HepG2 (cell line): ENCODE measurements around the gene MORF4L1. TPM values are rescaled to one million over a fixed set of nuclear protein-coding genes. Genes with fewer than 3 reads are reported as not detected.

Experiments used
- MAZ ChIP-seq, 2 experiments: sonication (generic) in 1 of 2; formaldehyde crosslinking in 1 of 2; IDR thresholded peaks; 2 replicates each; pipeline versions ENCODE4 v1.5.0 to v1.6.1; 2012 to 2020; ENCODE audit warnings: low read depth in 2 of 2, mild to moderate bottlenecking in 2 of 2, borderline replicate concordance in 1 of 2, improper control_type of control experiment in 1 of 2, low read length in 1 of 2, missing genetic modification reagents in 1 of 2, moderate library complexity in 1 of 2
- NFKB2 ChIP-seq: sonication (generic); formaldehyde crosslinking; IDR thresholded peaks from 2 replicates; pipeline ENCODE4 v1.4.0; 2020; ENCODE audit warnings: missing genetic modification reagents, borderline replicate concordance
- ONECUT2 ChIP-seq: sonication (generic); formaldehyde crosslinking; IDR thresholded peaks from 2 replicates; pipeline ENCODE4 v1.4.0; 2020; ENCODE audit warnings: missing genetic modification reagents
- SNAI1 ChIP-seq: sonication (generic); formaldehyde crosslinking; IDR thresholded peaks from 2 replicates; pipeline ENCODE4 v1.5.0; 2020; ENCODE audit warnings: mild to moderate bottlenecking, missing genetic modification reagents, borderline replicate concordance
- SPEN ChIP-seq: sonication (generic); formaldehyde crosslinking; IDR thresholded peaks from 2 replicates; pipeline ENCODE4 v1.5.1; 2020; ENCODE audit warnings: low read depth, mild to moderate bottlenecking, missing genetic modification reagents
- TSC22D2 ChIP-seq: sonication (generic); formaldehyde crosslinking; IDR thresholded peaks from 2 replicates; pipeline ENCODE4 v1.5.1; 2020; ENCODE audit warnings: missing genetic modification reagents, mild to moderate bottlenecking, borderline replicate concordance
- YEATS4 ChIP-seq: sonication (generic); formaldehyde crosslinking; IDR thresholded peaks from 2 replicates; pipeline ENCODE4 v1.4.0; 2020; ENCODE audit warnings: missing genetic modification reagents, borderline replicate concordance
- YY1 ChIP-seq: IDR thresholded peaks from 2 replicates; pipeline ENCODE4 v1.6.1; 2011; ENCODE audit warnings: low read length, low read depth, moderate library complexity, mild to moderate bottlenecking; ENCODE audit not compliant: insufficient read depth, insufficient replicate concordance
- ZNF143 ChIP-seq: sonication (generic); formaldehyde crosslinking; IDR thresholded peaks from 2 replicates; pipeline ENCODE4 v1.4.0; 2020; ENCODE audit warnings: missing genetic modification reagents
- ZNF558 ChIP-seq: sonication (generic); formaldehyde crosslinking; IDR thresholded peaks from 2 replicates; pipeline ENCODE4 v1.9.0; 2022; ENCODE audit warnings: mild to moderate bottlenecking, missing genetic modification reagents, borderline replicate concordance
- polyA plus RNA-seq, 8 experiments: library from polyadenylated mRNA; depleted of rRNA in 3 of 8; stranded (reverse) in 7 of 8; unstranded in 1 of 8; fragments of >200 nt; fragmentation: Illumina TruSeq in 4 of 8; extraction: Trizol in 4 of 8; gene quantifications; 2 replicates each; pipeline versions ENCODE4 v1.2.1 to v1.2.3, GENCODE V29; 2011 to 2016; ENCODE audit warnings: low read depth in 4 of 8, missing spikeins in 1 of 8, mixed read lengths in 1 of 8; ENCODE audit not compliant: insufficient read depth in 1 of 8
- total RNA-seq, 5 experiments: library from RNA; depleted of rRNA; stranded (reverse); fragments of >200 nt; fragmentation: Illumina TruSeq; extraction: Trizol; gene quantifications; 2 replicates each; pipeline ENCODE4 v1.2.3, GENCODE V29; 2016; ENCODE audit warnings: low read depth in 1 of 5
- TF ChIP-seq, protein P1 (sequence below): sonication (generic); formaldehyde crosslinking; IDR thresholded peaks from 2 replicates; pipeline ENCODE4 v1.4.0; 2020; ENCODE audit warnings: missing genetic modification reagents
- TF ChIP-seq, protein P2 (sequence below): sonication (generic); formaldehyde crosslinking; IDR thresholded peaks from 2 replicates; pipeline ENCODE4 v1.5.0; 2020; ENCODE audit warnings: mild to moderate bottlenecking, missing genetic modification reagents, borderline replicate concordance
- TF ChIP-seq, protein P3 (sequence below): sonication (generic); formaldehyde crosslinking; IDR thresholded peaks from 2 replicates; pipeline ENCODE4 v1.8.1; 2023; ENCODE audit warnings: mild to moderate bottlenecking, missing genetic modification reagents

The MORF4L1 gene
- total and polyA plus RNA-seq, 2 of the 13 experiments (the other 11 are each of a cell fraction or from before 2014, with no cell fraction given): 218 to 219 TPM

DNA sequence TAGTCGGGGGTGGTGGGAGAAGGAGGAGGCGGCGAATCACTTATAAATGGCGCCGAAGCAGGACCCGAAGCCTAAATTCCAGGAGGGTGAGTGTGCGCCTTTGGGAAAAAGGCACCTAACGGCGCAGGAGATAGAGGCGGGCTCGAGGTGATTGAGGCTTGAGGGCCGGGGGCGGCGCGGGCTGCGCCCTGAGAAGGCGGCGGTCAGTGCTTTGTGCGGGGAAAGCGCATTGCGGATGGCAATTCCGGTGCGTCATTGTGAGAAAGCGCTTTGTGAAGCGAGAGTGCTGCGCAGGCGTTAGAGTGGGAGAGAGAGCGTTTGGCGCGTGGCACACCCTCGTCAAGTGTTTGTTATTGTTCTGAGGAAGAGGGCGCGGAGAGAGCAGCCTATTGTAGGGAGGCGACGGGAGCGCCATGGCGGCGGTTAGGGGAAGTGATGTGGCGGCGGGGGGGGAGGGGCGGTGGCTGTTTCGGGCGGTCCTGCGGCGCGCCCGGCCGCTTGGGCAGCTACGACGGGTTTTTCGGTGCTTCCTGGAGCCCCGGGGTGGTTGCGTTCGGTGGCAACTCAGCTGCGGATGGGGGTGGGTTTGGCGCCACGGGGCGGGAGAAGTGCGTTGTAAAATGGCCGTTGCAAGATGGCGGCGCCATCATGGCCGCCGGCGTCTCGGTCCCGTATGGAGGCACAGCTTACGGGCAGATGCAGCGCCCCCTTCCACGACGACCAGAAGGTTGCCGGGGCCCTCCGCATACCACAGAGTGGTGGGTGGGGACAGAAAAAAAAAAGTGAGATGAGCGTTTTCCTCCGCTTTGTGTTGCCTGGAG lies 492 bp downstream of the MORF4L1 start (continued):
- TF ChIP-seq MAZ (IDR thresholded peaks at IDR 0.05; ENCODE audit: borderline replicate concordance, low read depth, low read length) (0 out of 2 replicates have a peak, but pooled peaks have one; percentile 9), MAZ (CRISPR knock-in tag; IDR thresholded peaks at IDR 0.05; ENCODE audit: low read depth) (peak; percentile 64; the same call in 1 of the 2 replicates), SNAI1 (CRISPR knock-in tag) (no peak), ZNF558 (CRISPR knock-in tag) (peak; percentile 74; the same call in 1 of the 2 replicates), YEATS4 (CRISPR knock-in tag) (peak; percentile 71), SPEN (CRISPR knock-in tag) (peak; percentile 71; the same call in 1 of the 2 replicates), ZNF143 (peak; percentile 54; the same call in 1 of the 2 replicates), YY1 (peak; percentile 100), ONECUT2 (CRISPR knock-in tag) (no peak), NFKB2 (peak; percentile 66; the same call in 1 of the 2 replicates), TSC22D2 (CRISPR knock-in tag) (no peak)
- TF ChIP-seq, protein P1, sequence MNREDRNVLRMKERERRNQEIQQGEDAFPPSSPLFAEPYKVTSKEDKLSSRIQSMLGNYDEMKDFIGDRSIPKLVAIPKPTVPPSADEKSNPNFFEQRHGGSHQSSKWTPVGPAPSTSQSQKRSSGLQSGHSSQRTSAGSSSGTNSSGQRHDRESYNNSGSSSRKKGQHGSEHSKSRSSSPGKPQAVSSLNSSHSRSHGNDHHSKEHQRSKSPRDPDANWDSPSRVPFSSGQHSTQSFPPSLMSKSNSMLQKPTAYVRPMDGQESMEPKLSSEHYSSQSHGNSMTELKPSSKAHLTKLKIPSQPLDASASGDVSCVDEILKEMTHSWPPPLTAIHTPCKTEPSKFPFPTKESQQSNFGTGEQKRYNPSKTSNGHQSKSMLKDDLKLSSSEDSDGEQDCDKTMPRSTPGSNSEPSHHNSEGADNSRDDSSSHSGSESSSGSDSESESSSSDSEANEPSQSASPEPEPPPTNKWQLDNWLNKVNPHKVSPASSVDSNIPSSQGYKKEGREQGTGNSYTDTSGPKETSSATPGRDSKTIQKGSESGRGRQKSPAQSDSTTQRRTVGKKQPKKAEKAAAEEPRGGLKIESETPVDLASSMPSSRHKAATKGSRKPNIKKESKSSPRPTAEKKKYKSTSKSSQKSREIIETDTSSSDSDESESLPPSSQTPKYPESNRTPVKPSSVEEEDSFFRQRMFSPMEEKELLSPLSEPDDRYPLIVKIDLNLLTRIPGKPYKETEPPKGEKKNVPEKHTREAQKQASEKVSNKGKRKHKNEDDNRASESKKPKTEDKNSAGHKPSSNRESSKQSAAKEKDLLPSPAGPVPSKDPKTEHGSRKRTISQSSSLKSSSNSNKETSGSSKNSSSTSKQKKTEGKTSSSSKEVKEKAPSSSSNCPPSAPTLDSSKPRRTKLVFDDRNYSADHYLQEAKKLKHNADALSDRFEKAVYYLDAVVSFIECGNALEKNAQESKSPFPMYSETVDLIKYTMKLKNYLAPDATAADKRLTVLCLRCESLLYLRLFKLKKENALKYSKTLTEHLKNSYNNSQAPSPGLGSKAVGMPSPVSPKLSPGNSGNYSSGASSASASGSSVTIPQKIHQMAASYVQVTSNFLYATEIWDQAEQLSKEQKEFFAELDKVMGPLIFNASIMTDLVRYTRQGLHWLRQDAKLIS: no peak
- TF ChIP-seq, protein P2, sequence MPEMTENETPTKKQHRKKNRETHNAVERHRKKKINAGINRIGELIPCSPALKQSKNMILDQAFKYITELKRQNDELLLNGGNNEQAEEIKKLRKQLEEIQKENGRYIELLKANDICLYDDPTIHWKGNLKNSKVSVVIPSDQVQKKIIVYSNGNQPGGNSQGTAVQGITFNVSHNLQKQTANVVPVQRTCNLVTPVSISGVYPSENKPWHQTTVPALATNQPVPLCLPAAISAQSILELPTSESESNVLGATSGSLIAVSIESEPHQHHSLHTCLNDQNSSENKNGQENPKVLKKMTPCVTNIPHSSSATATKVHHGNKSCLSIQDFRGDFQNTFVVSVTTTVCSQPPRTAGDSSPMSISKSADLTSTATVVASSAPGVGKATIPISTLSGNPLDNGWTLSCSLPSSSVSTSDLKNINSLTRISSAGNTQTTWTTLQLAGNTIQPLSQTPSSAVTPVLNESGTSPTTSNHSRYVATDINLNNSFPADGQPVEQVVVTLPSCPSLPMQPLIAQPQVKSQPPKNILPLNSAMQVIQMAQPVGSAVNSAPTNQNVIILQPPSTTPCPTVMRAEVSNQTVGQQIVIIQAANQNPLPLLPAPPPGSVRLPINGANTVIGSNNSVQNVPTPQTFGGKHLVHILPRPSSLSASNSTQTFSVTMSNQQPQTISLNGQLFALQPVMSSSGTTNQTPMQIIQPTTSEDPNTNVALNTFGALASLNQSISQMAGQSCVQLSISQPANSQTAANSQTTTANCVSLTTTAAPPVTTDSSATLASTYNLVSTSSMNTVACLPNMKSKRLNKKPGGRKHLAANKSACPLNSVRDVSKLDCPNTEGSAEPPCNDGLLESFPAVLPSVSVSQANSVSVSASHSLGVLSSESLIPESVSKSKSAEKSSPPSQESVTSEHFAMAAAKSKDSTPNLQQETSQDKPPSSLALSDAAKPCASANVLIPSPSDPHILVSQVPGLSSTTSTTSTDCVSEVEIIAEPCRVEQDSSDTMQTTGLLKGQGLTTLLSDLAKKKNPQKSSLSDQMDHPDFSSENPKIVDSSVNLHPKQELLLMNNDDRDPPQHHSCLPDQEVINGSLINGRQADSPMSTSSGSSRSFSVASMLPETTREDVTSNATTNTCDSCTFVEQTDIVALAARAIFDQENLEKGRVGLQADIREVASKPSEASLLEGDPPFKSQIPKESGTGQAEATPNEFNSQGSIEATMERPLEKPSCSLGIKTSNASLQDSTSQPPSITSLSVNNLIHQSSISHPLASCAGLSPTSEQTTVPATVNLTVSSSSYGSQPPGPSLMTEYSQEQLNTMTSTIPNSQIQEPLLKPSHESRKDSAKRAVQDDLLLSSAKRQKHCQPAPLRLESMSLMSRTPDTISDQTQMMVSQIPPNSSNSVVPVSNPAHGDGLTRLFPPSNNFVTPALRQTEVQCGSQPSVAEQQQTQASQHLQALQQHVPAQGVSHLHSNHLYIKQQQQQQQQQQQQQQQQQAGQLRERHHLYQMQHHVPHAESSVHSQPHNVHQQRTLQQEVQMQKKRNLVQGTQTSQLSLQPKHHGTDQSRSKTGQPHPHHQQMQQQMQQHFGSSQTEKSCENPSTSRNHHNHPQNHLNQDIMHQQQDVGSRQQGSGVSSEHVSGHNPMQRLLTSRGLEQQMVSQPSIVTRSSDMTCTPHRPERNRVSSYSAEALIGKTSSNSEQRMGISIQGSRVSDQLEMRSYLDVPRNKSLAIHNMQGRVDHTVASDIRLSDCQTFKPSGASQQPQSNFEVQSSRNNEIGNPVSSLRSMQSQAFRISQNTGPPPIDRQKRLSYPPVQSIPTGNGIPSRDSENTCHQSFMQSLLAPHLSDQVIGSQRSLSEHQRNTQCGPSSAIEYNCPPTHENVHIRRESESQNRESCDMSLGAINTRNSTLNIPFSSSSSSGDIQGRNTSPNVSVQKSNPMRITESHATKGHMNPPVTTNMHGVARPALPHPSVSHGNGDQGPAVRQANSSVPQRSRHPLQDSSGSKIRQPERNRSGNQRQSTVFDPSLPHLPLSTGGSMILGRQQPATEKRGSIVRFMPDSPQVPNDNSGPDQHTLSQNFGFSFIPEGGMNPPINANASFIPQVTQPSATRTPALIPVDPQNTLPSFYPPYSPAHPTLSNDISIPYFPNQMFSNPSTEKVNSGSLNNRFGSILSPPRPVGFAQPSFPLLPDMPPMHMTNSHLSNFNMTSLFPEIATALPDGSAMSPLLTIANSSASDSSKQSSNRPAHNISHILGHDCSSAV (CRISPR knock-in tag): no peak
- TF ChIP-seq, protein P3, sequence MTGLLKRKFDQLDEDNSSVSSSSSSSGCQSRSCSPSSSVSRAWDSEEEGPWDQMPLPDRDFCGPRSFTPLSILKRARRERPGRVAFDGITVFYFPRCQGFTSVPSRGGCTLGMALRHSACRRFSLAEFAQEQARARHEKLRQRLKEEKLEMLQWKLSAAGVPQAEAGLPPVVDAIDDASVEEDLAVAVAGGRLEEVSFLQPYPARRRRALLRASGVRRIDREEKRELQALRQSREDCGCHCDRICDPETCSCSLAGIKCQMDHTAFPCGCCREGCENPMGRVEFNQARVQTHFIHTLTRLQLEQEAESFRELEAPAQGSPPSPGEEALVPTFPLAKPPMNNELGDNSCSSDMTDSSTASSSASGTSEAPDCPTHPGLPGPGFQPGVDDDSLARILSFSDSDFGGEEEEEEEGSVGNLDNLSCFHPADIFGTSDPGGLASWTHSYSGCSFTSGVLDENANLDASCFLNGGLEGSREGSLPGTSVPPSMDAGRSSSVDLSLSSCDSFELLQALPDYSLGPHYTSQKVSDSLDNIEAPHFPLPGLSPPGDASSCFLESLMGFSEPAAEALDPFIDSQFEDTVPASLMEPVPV (CRISPR knock-in tag): no peak
